Stimulated activated CD4-positive, alpha-beta T cell treated with anti-CD3 and anti-CD28 coated beads, Interleukin-15, amount 100 ng/mL, for 1 hour (primary cell): Measurements from ENCODE around the gene APCDD1L.
"Not testable (repeated sequence)": the region's sequence is repeated elsewhere in the genome, so short reads cannot be mapped to it uniquely, and the experiment has no call there.

Experiments
- DNase-seq, 2 donors: peaks; one replicate each; pipeline ENCODE4 v3.0.0-alpha.2; 2020; ENCODE audit warnings: low read depth in 1 of 2, low spot score in 1 of 2

APCDD1L gene

GRCh38 chr20:58418949-58419748, 96.0 kb downstream of the APCDD1L start:
- no peak for DNase-seq

GRCh38 chr20:58417438-58417837, 97.8 kb downstream of the APCDD1L start:
- no peak for DNase-seq

DNA sequence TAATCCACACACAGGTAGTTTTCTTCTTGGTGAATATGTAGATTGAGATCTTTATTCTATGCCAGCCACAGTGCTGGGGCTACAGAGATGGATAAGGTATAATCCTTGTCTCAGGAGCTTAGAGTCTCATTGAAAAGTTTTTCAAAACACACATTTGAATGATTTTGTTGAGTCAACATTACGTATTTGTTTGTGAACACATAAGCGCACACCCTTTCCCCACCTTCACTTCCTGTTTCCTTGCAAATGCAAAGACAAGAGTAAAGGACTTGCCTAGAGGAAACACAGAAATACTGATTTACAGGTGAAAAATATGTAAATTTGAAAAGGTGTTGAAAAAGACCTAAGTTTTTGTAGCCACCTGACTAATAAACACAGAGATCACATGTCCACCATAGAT, 98.4 kb downstream of the APCDD1L start:
- no peak for DNase-seq

DNA sequence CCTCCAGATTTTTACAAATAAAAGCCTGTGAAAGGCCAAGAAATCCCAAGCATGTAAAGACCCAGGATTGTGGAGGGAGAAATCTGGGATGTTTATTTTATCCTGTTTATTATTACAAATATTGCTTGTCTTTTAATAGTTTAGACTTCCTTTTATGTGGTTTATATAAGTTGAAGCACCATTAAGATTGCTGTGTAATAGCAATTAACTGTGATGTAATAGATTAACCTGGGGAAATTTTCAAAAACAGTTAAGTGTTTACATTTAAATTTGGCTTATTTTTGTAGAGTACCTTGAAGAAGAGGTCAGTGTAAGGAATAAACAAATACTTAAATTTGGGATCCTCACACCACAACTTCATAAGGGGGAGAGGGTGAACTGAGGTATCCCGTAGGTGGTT, 99.1 kb downstream of the APCDD1L start:
- no peak for DNase-seq

DNA sequence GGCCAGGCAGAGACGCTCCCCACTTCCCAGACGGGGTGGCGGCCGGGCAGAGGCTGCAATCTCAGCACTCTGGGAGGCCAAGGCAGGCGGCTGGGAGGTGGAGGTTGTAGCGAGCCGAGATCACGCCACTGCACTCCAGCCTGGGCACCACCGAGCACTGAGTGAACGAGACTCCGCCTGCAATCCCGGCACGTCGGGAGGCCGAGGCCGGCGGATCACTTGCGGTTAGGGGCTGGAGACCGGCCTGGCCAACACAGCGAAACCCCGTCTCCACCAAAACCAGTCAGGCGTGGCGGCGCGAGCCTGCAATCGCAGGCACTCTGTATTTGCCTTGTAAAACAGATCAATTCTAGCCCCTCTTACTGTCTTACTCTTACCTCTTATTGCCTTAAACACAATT, 100.4 kb downstream of the APCDD1L start:
- DNase-seq = not testable (repeated sequence)

DNA sequence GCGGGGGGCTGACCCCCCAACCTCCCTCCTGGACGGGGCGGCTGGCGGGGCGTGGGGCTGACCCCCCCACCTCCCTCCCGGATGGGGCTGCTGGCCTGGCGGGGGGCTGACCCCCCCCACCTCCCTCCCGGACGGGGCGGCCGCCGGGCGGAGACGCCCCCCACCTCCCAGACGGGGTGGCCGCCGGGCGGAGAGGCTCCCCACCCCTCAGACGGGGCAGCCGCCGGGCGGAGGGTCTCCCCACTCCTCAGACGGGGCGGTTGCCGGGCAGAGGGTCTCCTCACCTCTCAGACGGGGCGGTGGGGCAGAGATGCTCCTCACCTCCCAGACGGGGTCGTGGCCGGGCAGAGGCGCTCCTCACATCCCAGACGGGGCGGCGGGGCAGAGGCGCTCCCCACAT, 101.0 kb downstream of the APCDD1L start:
- not testable (repeated sequence) for DNase-seq
